BE2C (cell line): ENCODE results near the gene ZNF580.

Source experiments
- DNase-seq: peaks from one replicate; pipeline ENCODE4 v3.0.0-alpha.2; 2020
- H3K27me3 ChIP-seq: fragments of 250-450 bp; sonication (Bioruptor Pico); 2 replicates; pipeline ENCODE4 v1.5.1; 2020; ENCODE audit warnings: mild to moderate bottlenecking
- H3K36me3 ChIP-seq: fragments of 250-450 bp; sonication (Bioruptor Pico); 2 replicates; pipeline ENCODE4 v1.5.1; 2020; ENCODE audit warnings: mild to moderate bottlenecking
- H3K4me1 ChIP-seq: fragments of 250-450 bp; sonication (Bioruptor Pico); 2 replicates; pipeline ENCODE4 v1.5.1; 2020
- H3K4me3 ChIP-seq: 2 replicates; pipeline ENCODE4 v1.5.1; 2011; ENCODE audit warnings: low read depth, low read length
- H3K9me3 ChIP-seq: fragments of 250-450 bp; sonication (Bioruptor Pico); 2 replicates; pipeline ENCODE4 v1.5.1; 2020
- CTCF ChIP-seq: IDR thresholded peaks from 2 replicates; pipeline ENCODE4 v1.5.1; 2012; ENCODE audit warnings: mild to moderate bottlenecking, low read depth, low read length

ZNF580 gene

GRCh38 chr19:55596304-55596703 is 44.5 kb upstream of the ZNF580 start:
- H3K9me3 ChIP-seq: no peaks in the 10 kb centered on the region
- H3K27me3 ChIP-seq: no peaks in the 10 kb centered on the region
- no peak overlapping the region for H3K4me3 ChIP-seq
- no peak for TF ChIP-seq CTCF
- H3K36me3 ChIP-seq: peaks cover 26% of the 10 kb centered on the region
- H3K4me1 ChIP-seq: peaks cover 7% of the 10 kb centered on the region; the same call in 1 of the 2 replicates
- no peak for DNase-seq

- peaks cover 7% of the 10 kb centered on the region; the same call in 1 of the 2 replicates for H3K4me1 ChIP-seq
- H3K9me3 ChIP-seq: no peaks in the 10 kb centered on the region
- DNase-seq: no peak
- no peak for TF ChIP-seq CTCF
- no peak overlapping the region for H3K4me3 ChIP-seq
- no peaks in the 10 kb centered on the region for H3K27me3 ChIP-seq
- peaks cover 19% of the 10 kb centered on the region for H3K36me3 ChIP-seq
Observed at GRCh38 chr19:55597501-55597921, 43.3 kb upstream of the ZNF580 start.

- Histone ChIP-seq H3K9me3 (no peaks in the 10 kb centered on the region), H3K4me3 (no peak overlapping the region), H3K4me1 (peaks cover 7% of the 10 kb centered on the region; the same call in 1 of the 2 replicates), H3K36me3 (peaks cover 19% of the 10 kb centered on the region; the same call in 1 of the 2 replicates), H3K27me3 (no peaks in the 10 kb centered on the region)
- no peak for TF ChIP-seq CTCF
- DNase-seq: no peak
Observed at GRCh38 chr19:55598034-55598433, 42.8 kb upstream of the ZNF580 start.

- TF ChIP-seq CTCF: no peak
- no peaks in the 10 kb centered on the region for H3K9me3 ChIP-seq
- no peaks in the 10 kb centered on the region for H3K27me3 ChIP-seq
Observed at GRCh38 chr19:55598719-55599467, 41.9 kb upstream of the ZNF580 start.

GRCh38 chr19:55599468-55599841 is 41.3 kb upstream of the ZNF580 start, which contains the start of gene FIZ1:
FIZ1 (minus strand) TSS chr19:55599517; CDS start chr19:55597865, 1,652 bp downstream.
- DNase-seq: peak; percentile 98
- TF ChIP-seq CTCF: no peak
- Histone ChIP-seq H3K4me3 (peak within 1 kb of the TSS; percentile 91), H3K27me3 (no peaks in the 10 kb centered on the region), H3K36me3 (peaks cover 19% of the 10 kb centered on the region; the same call in 1 of the 2 replicates), H3K4me1 (peaks cover 7% of the 10 kb centered on the region; the same call in 1 of the 2 replicates), H3K9me3 (no peaks in the 10 kb centered on the region)

More at GRCh38 chr19:55598719-55599467, 41.9 kb upstream of the ZNF580 start:
- H3K4me3 ChIP-seq: peak overlapping the region; percentile 91
- DNase-seq: peak; percentile 97
- peaks cover 19% of the 10 kb centered on the region; the same call in 1 of the 2 replicates for H3K36me3 ChIP-seq
- peaks cover 7% of the 10 kb centered on the region; the same call in 1 of the 2 replicates for H3K4me1 ChIP-seq
